ENCODE data around the gene EDC4. TPM values are rescaled to one million over a fixed set of nuclear protein-coding genes. Genes with fewer than 3 reads are reported as not detected.
A peak's percentile ranks its signal among the peaks of the same experiment; 100 is the strongest.

The EDC4 gene
- total and polyA plus RNA-seq, 12 donors, result 34.0 to 115 (median 58.7) TPM

DNA sequence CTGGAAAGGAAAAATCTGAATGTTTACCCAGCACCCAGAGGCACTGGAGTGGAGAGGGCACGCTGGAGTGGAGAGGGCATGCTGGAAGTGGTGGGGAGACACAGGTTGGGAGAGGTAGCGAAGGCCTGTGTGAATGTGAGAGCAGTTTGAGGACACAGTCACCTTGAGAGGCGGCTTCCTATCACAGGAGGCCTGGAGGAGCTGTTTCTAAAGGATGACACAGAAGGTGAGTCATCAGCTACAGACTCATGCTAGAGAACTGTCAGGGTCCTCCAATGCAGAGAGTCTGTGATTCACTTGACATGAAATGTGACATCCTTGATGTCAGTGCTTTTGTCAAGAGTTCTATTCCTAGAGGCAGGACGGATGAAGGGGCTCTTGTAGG is 45.0 kb downstream of the EDC4 start:
- H3K36me3 ChIP-seq (replicated peaks in 1 of 2), result no peaks in the 10 kb centered on the region
- 36 to 58% (median 41%) methylated on average over 4 of the region's 4 CpGs for WGBS, 4 donors
- intact Hi-C loops (cut with DNase I), result no loop called here

DNA sequence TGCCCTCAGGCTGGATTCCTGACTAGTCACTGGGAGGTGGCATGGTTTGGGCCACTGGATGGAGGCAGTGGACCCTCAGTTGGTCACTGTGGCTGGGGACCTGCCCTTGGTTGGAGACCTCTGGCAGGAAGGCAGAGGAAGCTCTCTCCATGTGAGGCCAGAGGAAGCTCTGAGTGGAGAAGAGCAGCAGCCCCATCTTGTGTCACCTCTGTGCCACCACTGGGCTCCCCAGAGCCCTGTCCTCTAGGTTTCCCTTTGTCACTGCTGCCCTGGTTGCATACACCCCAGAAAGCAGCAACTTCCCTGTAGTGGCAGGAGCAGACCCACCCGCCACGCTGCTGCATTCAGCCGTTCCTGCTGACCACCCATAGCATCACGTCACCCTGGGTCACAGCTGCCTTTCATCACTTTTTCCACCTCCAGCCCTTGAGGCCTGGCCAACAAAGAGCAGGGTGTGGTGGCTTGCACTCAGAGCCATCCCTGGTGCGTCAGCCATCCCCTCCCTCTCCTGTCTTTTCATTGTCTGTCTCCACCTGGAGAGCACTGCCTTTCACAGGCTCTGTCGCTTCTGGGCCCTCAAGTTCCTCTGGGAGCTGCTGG is 46.9 kb downstream of the EDC4 start:
- TF ChIP-seq, protein P1, sequence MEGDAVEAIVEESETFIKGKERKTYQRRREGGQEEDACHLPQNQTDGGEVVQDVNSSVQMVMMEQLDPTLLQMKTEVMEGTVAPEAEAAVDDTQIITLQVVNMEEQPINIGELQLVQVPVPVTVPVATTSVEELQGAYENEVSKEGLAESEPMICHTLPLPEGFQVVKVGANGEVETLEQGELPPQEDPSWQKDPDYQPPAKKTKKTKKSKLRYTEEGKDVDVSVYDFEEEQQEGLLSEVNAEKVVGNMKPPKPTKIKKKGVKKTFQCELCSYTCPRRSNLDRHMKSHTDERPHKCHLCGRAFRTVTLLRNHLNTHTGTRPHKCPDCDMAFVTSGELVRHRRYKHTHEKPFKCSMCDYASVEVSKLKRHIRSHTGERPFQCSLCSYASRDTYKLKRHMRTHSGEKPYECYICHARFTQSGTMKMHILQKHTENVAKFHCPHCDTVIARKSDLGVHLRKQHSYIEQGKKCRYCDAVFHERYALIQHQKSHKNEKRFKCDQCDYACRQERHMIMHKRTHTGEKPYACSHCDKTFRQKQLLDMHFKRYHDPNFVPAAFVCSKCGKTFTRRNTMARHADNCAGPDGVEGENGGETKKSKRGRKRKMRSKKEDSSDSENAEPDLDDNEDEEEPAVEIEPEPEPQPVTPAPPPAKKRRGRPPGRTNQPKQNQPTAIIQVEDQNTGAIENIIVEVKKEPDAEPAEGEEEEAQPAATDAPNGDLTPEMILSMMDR (IDR thresholded peaks at IDR 0.05), result no peak
- TF ChIP-seq POLR2A (IDR thresholded peaks at IDR 0.05), result no peak
- Histone ChIP-seq H3K4me1 (replicated peaks in 1 of 2) (peaks cover 9 to 15% of the 10 kb centered on the region in 2 donors), H3K4me3 (no peak overlapping the region), H3K9me3 (replicated peaks in 1 of 3) (no peaks in the 10 kb centered on the region), H3K36me3 (replicated peaks in 1 of 2) (no peaks in the 10 kb centered on the region), H3K27ac (peak overlapping the region in 1 of 5 donors; percentile 37), H3K27me3 (no peaks in the 10 kb centered on the region)
- WGBS, 4 donors, result 66 to 88% (median 71%) methylated on average over 3 to 6 of the region's 6 CpGs
- no peak for DNase-seq
- intact Hi-C loops (cut with DNase I), result loop anchor here in 1 of 2 donors (10.0 kb wide), 2 partner anchors 105 to 245 kb away; no protein-coding TSS in a partner anchor

More for the DNA sequence above, 45.0 kb downstream of the EDC4 start:
- Histone ChIP-seq H3K4me1 (replicated peaks in 1 of 2) (peaks cover 9 to 15% of the 10 kb centered on the region in 2 donors), H3K9me3 (replicated peaks in 1 of 3) (no peaks in the 10 kb centered on the region), H3K27ac (peak overlapping the region in 4 of 5 donors; percentile 33 to 85 (median 78)), H3K27me3 (no peaks in the 10 kb centered on the region), H3K4me3 (no peak overlapping the region)
- peak in 1 of 2 donors; percentile 47 for TF ChIP-seq POLR2A (IDR thresholded peaks at IDR 0.05)
- TF ChIP-seq, protein P1 (IDR thresholded peaks at IDR 0.05), result no peak
- DNase-seq, result peak; percentile 72 to 89 (median 85)

DNA sequence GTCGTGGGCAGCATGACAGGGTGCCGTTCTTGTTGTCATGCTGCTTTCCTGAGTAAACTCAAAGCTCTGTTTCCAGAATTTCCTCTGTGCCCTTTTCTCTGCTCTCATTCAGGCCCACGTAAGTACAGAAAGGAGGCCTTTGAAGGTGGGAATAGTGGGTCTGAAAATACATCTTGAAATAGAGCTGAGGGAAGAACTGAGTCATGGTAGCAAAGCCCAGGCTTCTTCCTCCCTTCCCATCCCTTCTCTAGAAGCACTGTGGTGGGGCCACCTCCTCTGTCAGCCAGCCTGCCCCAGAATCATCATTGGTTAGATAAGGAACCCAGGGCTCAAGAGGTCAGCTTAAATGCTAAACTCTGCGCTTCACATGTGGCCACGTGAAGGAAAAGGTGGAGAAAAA is 49.4 kb downstream of the EDC4 start:
- Histone ChIP-seq H3K27ac (peak overlapping the region in 1 of 5 donors; percentile 47), H3K4me1 (replicated peaks in 1 of 2) (peaks cover 6 to 19% of the 10 kb centered on the region in 2 donors)
- intact Hi-C loops (cut with DNase I), result loop anchor here (2.0 to 10.0 kb wide), 3 partner anchors 103 to 247 kb away; no protein-coding TSS in a partner anchor

DNA sequence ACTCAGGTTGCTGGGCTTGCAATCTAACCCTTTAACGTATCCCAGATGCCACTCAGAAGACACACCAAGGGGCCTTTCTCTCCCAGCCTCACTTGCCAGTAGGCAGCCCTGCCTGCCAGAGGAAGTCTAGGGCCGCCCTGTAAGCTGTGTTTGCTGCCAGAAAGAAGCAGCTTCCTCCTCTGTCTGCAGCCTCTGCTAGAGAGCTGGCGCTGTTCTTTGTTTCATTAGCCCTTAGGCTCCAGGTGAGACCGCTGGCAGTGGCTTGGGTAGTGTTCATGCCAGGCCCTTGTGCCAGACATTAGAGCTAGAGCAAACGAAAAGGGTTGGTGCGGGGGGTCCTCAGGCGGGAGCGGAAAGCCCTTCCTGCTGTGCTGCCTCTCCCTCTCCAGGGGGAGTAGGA is 49.9 kb downstream of the EDC4 start:
- Histone ChIP-seq H3K9me3 (replicated peaks in 1 of 3) (no peaks in the 10 kb centered on the region), H3K27ac (peak overlapping the region in 2 of 5 donors; percentile 10 to 47), H3K27me3 (no peaks in the 10 kb centered on the region), H3K4me1 (replicated peaks in 1 of 2) (peaks cover under 1 to 14% of the 10 kb centered on the region in 2 donors), H3K4me3 (no peak overlapping the region), H3K36me3 (replicated peaks in 1 of 2) (peaks cover 0 to 4% of the 10 kb centered on the region in 2 donors)
- peak in 1 of 7 donors; percentile 64 for DNase-seq
- intact Hi-C loops (cut with DNase I), result loop anchor here (2.0 to 10.0 kb wide), 3 partner anchors 104 to 248 kb away; no protein-coding TSS in a partner anchor
- TF ChIP-seq, protein P1 (IDR thresholded peaks at IDR 0.05), result no peak
- TF ChIP-seq POLR2A (IDR thresholded peaks at IDR 0.05), result no peak
- WGBS, 4 donors, result 79 to 87% (median 84%) methylated on average over 6 to 8 of the region's 8 CpGs

More for the DNA sequence above, 49.4 kb downstream of the EDC4 start:
- DNase-seq, result no peak
- 81 to 88% (median 83%) methylated on average over 5 of the region's 5 CpGs for WGBS, 4 donors
- H3K36me3 ChIP-seq (replicated peaks in 1 of 2), result no peaks in the 10 kb centered on the region
- H3K27me3 ChIP-seq, result no peaks in the 10 kb centered on the region
- no peaks in the 10 kb centered on the region for H3K9me3 ChIP-seq (replicated peaks in 1 of 3)
- no peak overlapping the region for H3K4me3 ChIP-seq
- TF ChIP-seq, protein P1 (IDR thresholded peaks at IDR 0.05), result no peak
- TF ChIP-seq POLR2A (IDR thresholded peaks at IDR 0.05), result no peak

Data from adrenal gland (tissue), 12 donors.